CD4-positive, alpha-beta memory T cell (primary cell): ENCODE data around the gene CARD10. TPM values are rescaled to one million over a fixed set of nuclear protein-coding genes. Genes with fewer than 3 reads are reported as not detected.
A peak's percentile ranks its signal among the peaks of the same experiment; 100 is the strongest.

Experiments
- CTCF ChIA-PET: fragments of 350-600 bp; sonication (Branson Sonifier 250); formaldehyde crosslinking; loops from one replicate; lab custom pipeline; 2021; ENCODE audit warnings: inconsistent platforms; ENCODE audit not compliant: partially characterized antibody; lab: Charles Lee
- POLR2A ChIA-PET: fragments of 350-600 bp; sonication (Branson Sonifier 250); formaldehyde crosslinking; loops from one replicate; lab custom pipeline; 2021; ENCODE audit not compliant: partially characterized antibody; lab: Charles Lee
- DNase-seq, 5 donors: peaks; one replicate each; pipeline versions ENCODE4 v3.0.0 to v3.0.0-alpha.2; 2020 to 2022; ENCODE audit warnings: mixed read lengths in 1 of 5
- H3K27ac ChIP-seq: one replicate; pipeline ENCODE4 v1.7.0; 2013; ENCODE audit warnings: low read depth, low read length
- H3K27me3 ChIP-seq: 2 replicates; pipeline ENCODE4 v1.7.0; 2013; ENCODE audit warnings: mild to moderate bottlenecking, low read length, moderate library complexity; ENCODE audit not compliant: insufficient read depth
- H3K36me3 ChIP-seq: 2 replicates; pipeline ENCODE4 v1.7.0; 2013; ENCODE audit warnings: mild to moderate bottlenecking, low read length, moderate library complexity; ENCODE audit not compliant: insufficient read depth
- H3K4me1 ChIP-seq: 2 replicates; pipeline ENCODE4 v1.7.0; 2013; ENCODE audit warnings: mild to moderate bottlenecking, low read length, moderate library complexity; ENCODE audit not compliant: insufficient read depth
- H3K4me3 ChIP-seq, 2 donors: one replicate each; pipeline ENCODE4 v1.7.0; 2013; ENCODE audit warnings: low read length in 2 of 2, mild to moderate bottlenecking in 1 of 2
- H3K9me3 ChIP-seq, 2 donors: one replicate each; pipeline ENCODE4 v1.7.0; 2013; ENCODE audit warnings: low read length in 2 of 2, control low read depth in 1 of 2; ENCODE audit not compliant: control insufficient read depth in 1 of 2
- H3K27ac Mint-ChIP-seq, 7 donors: one replicate each; pipeline ENCODE4 v1.8.0; 2020 to 2021; ENCODE audit warnings: mixed read lengths in 7 of 7, mild to moderate bottlenecking in 6 of 7, inconsistent platforms in 3 of 7, moderate library complexity in 3 of 7
- H3K27me3 Mint-ChIP-seq, 2 donors: one replicate each; pipeline ENCODE4 v1.8.0; 2020 to 2021; ENCODE audit warnings: mixed read lengths in 2 of 2
- H3K36me3 Mint-ChIP-seq, 2 donors: one replicate each; pipeline ENCODE4 v1.8.0; 2020 to 2021; ENCODE audit warnings: mixed read lengths in 2 of 2, inconsistent platforms in 1 of 2, mild to moderate bottlenecking in 1 of 2
- H3K4me1 Mint-ChIP-seq, 4 donors: one replicate each; pipeline ENCODE4 v1.8.0; 2020 to 2021; ENCODE audit warnings: mixed read lengths in 4 of 4, mild to moderate bottlenecking in 1 of 4
- H3K4me3 Mint-ChIP-seq, 8 donors: one replicate each; pipeline ENCODE4 v1.8.0; 2020 to 2021; ENCODE audit warnings: mixed read lengths in 8 of 8, mild to moderate bottlenecking in 7 of 8, moderate library complexity in 6 of 8, inconsistent platforms in 3 of 8
- H3K9me3 Mint-ChIP-seq, 8 donors: one replicate each; pipeline ENCODE4 v1.8.0; 2020 to 2021; ENCODE audit warnings: mixed read lengths in 8 of 8, mild to moderate bottlenecking in 5 of 8, inconsistent platforms in 3 of 8, moderate library complexity in 1 of 8
- intact Hi-C: fragments of 100-400 bp; cut with micrococcal nuclease; formaldehyde crosslinking; loops from one replicate; pipeline ENCODE4 v1.15.1; 2023
- polyA plus RNA-seq, 2 donors: library from polyadenylated mRNA; unstranded; fragments of 300-500 nt; fragmentation: Illumina TruSeq; gene quantifications; one replicate each; pipeline ENCODE4 v1.2.3, GENCODE V29; 2021
- total RNA-seq, 2 experiments: library from RNA; stranded (reverse); gene quantifications; one replicate each; pipeline ENCODE4 v1.2.3, GENCODE V29; 2021

CARD10 gene
- total and polyA plus RNA-seq, 4 experiments from 2014 or later: 0.42 to 0.61 TPM; not detected in 2

- no peak overlapping the region for H3K27ac Mint-ChIP-seq
- no peak overlapping the region for H3K27ac ChIP-seq
- peaks cover 38 to 40% of the 10 kb centered on the region in 2 donors for H3K36me3 Mint-ChIP-seq
- H3K36me3 ChIP-seq: no peaks in the 10 kb centered on the region
- H3K4me3 Mint-ChIP-seq: no peak overlapping the region
- ChIA-PET POLR2A (no interaction called here), CTCF (interaction anchor here (0.7 to 3.4 kb wide), 16 partner anchors 13 to 314 kb away, joined by 3 to 38 read pairs (median 5); partner anchors contain the start of gene MFNG)
- no peaks in the 10 kb centered on the region for H3K27me3 ChIP-seq
- H3K27me3 Mint-ChIP-seq: no peaks in the 10 kb centered on the region
- no peaks in the 10 kb centered on the region for H3K9me3 Mint-ChIP-seq
- H3K4me1 ChIP-seq: peaks cover 3% of the 10 kb centered on the region
- H3K9me3 ChIP-seq: no peaks in the 10 kb centered on the region
- intact Hi-C loops: loop anchor here (5.0 kb wide), 1 partner anchor 677 kb away; no protein-coding TSS in a partner anchor
- DNase-seq: no peak
- H3K4me3 ChIP-seq: no peak overlapping the region
- H3K4me1 Mint-ChIP-seq: peaks cover 4 to 10% (median 7%) of the 10 kb centered on the region in 4 donors
These were observed 60.0 kb downstream of the CARD10 start for GRCh38 chr22:37459206-37459605.

- ChIA-PET POLR2A (interaction anchor here (0.5 to 0.6 kb wide), 2 partner anchors 234 to 1681 kb away, joined by 3 read pairs; no protein-coding TSS in a partner anchor), CTCF (interaction anchor here (0.7 to 3.4 kb wide), 17 partner anchors 15 to 381 kb away, joined by 3 to 38 read pairs (median 6); partner anchors contain the start of gene MFNG)
- H3K36me3 Mint-ChIP-seq: peaks cover 25 to 40% of the 10 kb centered on the region in 2 donors
- no peaks in the 10 kb centered on the region for H3K27me3 Mint-ChIP-seq
- no peak overlapping the region for H3K4me3 Mint-ChIP-seq
- Histone ChIP-seq H3K9me3 (no peaks in the 10 kb centered on the region), H3K4me1 (peaks cover 3% of the 10 kb centered on the region), H3K27ac (no peak overlapping the region), H3K36me3 (no peaks in the 10 kb centered on the region), H3K4me3 (no peak overlapping the region), H3K27me3 (no peaks in the 10 kb centered on the region)
- peaks cover 0 to 7% (median 5%) of the 10 kb centered on the region in 4 donors for H3K4me1 Mint-ChIP-seq
- peaks cover 0 to 2% (median 0%) of the 10 kb centered on the region in 8 donors for H3K9me3 Mint-ChIP-seq
- intact Hi-C loops: loop anchor here (1.0 to 5.0 kb wide), 2 partner anchors 140 to 675 kb away; no protein-coding TSS in a partner anchor
- peak; percentile 74 to 80 (median 77) for DNase-seq
- peak overlapping the region in 6 of 7 donors; percentile 15 to 57 (median 22) for H3K27ac Mint-ChIP-seq
These were observed 61.9 kb downstream of the CARD10 start for GRCh38 chr22:37457093-37457893.

GRCh38 chr22:37456346-37456745, 62.9 kb downstream of the CARD10 start:
- no peak for DNase-seq
- no peak overlapping the region for H3K4me3 Mint-ChIP-seq
- no peaks in the 10 kb centered on the region for H3K9me3 ChIP-seq
- H3K36me3 Mint-ChIP-seq: peaks cover 20 to 38% of the 10 kb centered on the region in 2 donors
- no peaks in the 10 kb centered on the region for H3K27me3 ChIP-seq
- H3K9me3 Mint-ChIP-seq: peaks cover 0 to 2% (median 0%) of the 10 kb centered on the region in 8 donors
- peaks cover 0 to 7% (median 5%) of the 10 kb centered on the region in 4 donors for H3K4me1 Mint-ChIP-seq
- H3K36me3 ChIP-seq: no peaks in the 10 kb centered on the region
- no peak overlapping the region for H3K27ac ChIP-seq
- H3K4me1 ChIP-seq: peaks cover 3% of the 10 kb centered on the region
- intact Hi-C loops: loop anchor here (5.0 kb wide), 1 partner anchor 674 kb away; no protein-coding TSS in a partner anchor
- ChIA-PET CTCF (interaction anchor here (0.7 to 3.4 kb wide), 6 partner anchors 10 to 196 kb away, joined by 3 to 28 read pairs (median 4); partner anchors contain the start of gene MFNG), POLR2A (interaction anchor here (0.6 kb wide), 1 partner anchor 29 kb away, joined by 3 read pairs; no protein-coding TSS in a partner anchor)
- no peak overlapping the region for H3K4me3 ChIP-seq
- H3K27ac Mint-ChIP-seq: no peak overlapping the region
- H3K27me3 Mint-ChIP-seq: no peaks in the 10 kb centered on the region

GRCh38 chr22:37455896-37456295, 63.3 kb downstream of the CARD10 start:
- no peak for DNase-seq

GRCh38 chr22:37454857-37455686, 64.1 kb downstream of the CARD10 start:
- Histone ChIP-seq H3K4me3 (no peak overlapping the region), H3K36me3 (no peaks in the 10 kb centered on the region), H3K27me3 (no peaks in the 10 kb centered on the region), H3K27ac (no peak overlapping the region), H3K9me3 (no peaks in the 10 kb centered on the region), H3K4me1 (peaks cover 7% of the 10 kb centered on the region)
- Mint-ChIP-seq H3K36me3 (peaks cover 15 to 36% of the 10 kb centered on the region in 2 donors), H3K4me1 (peaks cover 5 to 11% (median 8%) of the 10 kb centered on the region in 4 donors), H3K27ac (no peak overlapping the region), H3K27me3 (no peaks in the 10 kb centered on the region), H3K9me3 (peaks cover 0 to 2% (median 0%) of the 10 kb centered on the region in 8 donors), H3K4me3 (no peak overlapping the region)
- CTCF ChIA-PET: interaction anchor here (0.6 to 2.0 kb wide), 10 partner anchors 9 to 379 kb away, joined by 3 to 9 read pairs (median 3); no protein-coding TSS in a partner anchor
- POLR2A ChIA-PET: no interaction called here
- intact Hi-C loops: loop anchor here (5.0 kb wide), 1 partner anchor 673 kb away; no protein-coding TSS in a partner anchor
- no peak for DNase-seq

More at GRCh38 chr22:37455896-37456295, 63.3 kb downstream of the CARD10 start:
- Mint-ChIP-seq H3K27me3 (no peaks in the 10 kb centered on the region), H3K36me3 (peaks cover 20 to 42% of the 10 kb centered on the region in 2 donors), H3K27ac (no peak overlapping the region), H3K4me3 (no peak overlapping the region), H3K4me1 (peaks cover 0 to 7% (median 5%) of the 10 kb centered on the region in 4 donors), H3K9me3 (peaks cover 0 to 2% (median 0%) of the 10 kb centered on the region in 8 donors)
- intact Hi-C loops: loop anchor here (5.0 kb wide), 1 partner anchor 674 kb away; no protein-coding TSS in a partner anchor
- H3K9me3 ChIP-seq: no peaks in the 10 kb centered on the region
- H3K4me3 ChIP-seq: no peak overlapping the region
- POLR2A ChIA-PET: interaction anchor here (0.6 kb wide), 1 partner anchor 29 kb away, joined by 3 read pairs; no protein-coding TSS in a partner anchor
- H3K27ac ChIP-seq: no peak overlapping the region
- peaks cover 3% of the 10 kb centered on the region for H3K4me1 ChIP-seq
- CTCF ChIA-PET: interaction anchor here (0.6 to 2.0 kb wide), 9 partner anchors 8 to 380 kb away, joined by 3 to 9 read pairs (median 3); no protein-coding TSS in a partner anchor
- H3K36me3 ChIP-seq: no peaks in the 10 kb centered on the region
- H3K27me3 ChIP-seq: no peaks in the 10 kb centered on the region

- intact Hi-C loops: no loop called here
- Histone ChIP-seq H3K4me1 (peaks cover 8% of the 10 kb centered on the region), H3K4me3 (no peak overlapping the region), H3K9me3 (no peaks in the 10 kb centered on the region), H3K36me3 (no peaks in the 10 kb centered on the region), H3K27me3 (no peaks in the 10 kb centered on the region), H3K27ac (no peak overlapping the region)
- no peak overlapping the region for H3K4me3 Mint-ChIP-seq
- H3K27me3 Mint-ChIP-seq: no peaks in the 10 kb centered on the region
- H3K9me3 Mint-ChIP-seq: peaks cover 0 to 2% (median 0%) of the 10 kb centered on the region in 8 donors
- no peak overlapping the region for H3K27ac Mint-ChIP-seq
- H3K4me1 Mint-ChIP-seq: peaks cover 5 to 11% (median 8%) of the 10 kb centered on the region in 4 donors
- ChIA-PET POLR2A (no interaction called here), CTCF (interaction anchor here (1.0 to 1.5 kb wide), 2 partner anchors 137 to 194 kb away, joined by 4 read pairs; no protein-coding TSS in a partner anchor)
- peaks cover 7 to 26% of the 10 kb centered on the region in 2 donors for H3K36me3 Mint-ChIP-seq
- no peak for DNase-seq
These were observed 65.5 kb downstream of the CARD10 start for GRCh38 chr22:37453696-37454095.
